HepG2 (cell line): ENCODE measurements around the gene CCBE1. TPM values are rescaled to one million over a fixed set of nuclear protein-coding genes. Genes with fewer than 3 reads are reported as not detected.

ENCODE experiments used
- ARHGAP35 ChIP-seq: sonication (generic); formaldehyde crosslinking; IDR thresholded peaks from 2 replicates; pipeline ENCODE4 v1.9.0; 2022; ENCODE audit warnings: mild to moderate bottlenecking, inconsistent platforms, moderate library complexity, missing genetic modification reagents, borderline replicate concordance
- SALL2 ChIP-seq: sonication (generic); formaldehyde crosslinking; IDR thresholded peaks from 2 replicates; pipeline ENCODE4 v1.8.1; 2023; ENCODE audit warnings: mild to moderate bottlenecking, missing genetic modification reagents, inconsistent platforms
- TBL1XR1 ChIP-seq: fragments of 150-350 bp; IDR thresholded peaks from 2 replicates; pipeline ENCODE4 v1.6.1; 2014; ENCODE audit warnings: borderline replicate concordance, low read length; ENCODE audit not compliant: partially characterized antibody
- ZNF235 ChIP-seq: sonication (generic); formaldehyde crosslinking; IDR thresholded peaks from 2 replicates; pipeline ENCODE4 v1.8.1; 2023; ENCODE audit warnings: mild to moderate bottlenecking, missing genetic modification reagents, borderline replicate concordance
- polyA plus RNA-seq, 8 experiments: library from polyadenylated mRNA; depleted of rRNA in 3 of 8; stranded (reverse) in 7 of 8; unstranded in 1 of 8; fragments of >200 nt; fragmentation: Illumina TruSeq in 4 of 8; extraction: Trizol in 4 of 8; gene quantifications; 2 replicates each; pipeline versions ENCODE4 v1.2.1 to v1.2.3, GENCODE V29; 2011 to 2016; ENCODE audit warnings: low read depth in 4 of 8, missing spikeins in 1 of 8, mixed read lengths in 1 of 8; ENCODE audit not compliant: insufficient read depth in 1 of 8
- total RNA-seq, 5 experiments: library from RNA; depleted of rRNA; stranded (reverse); fragments of >200 nt; fragmentation: Illumina TruSeq; extraction: Trizol; gene quantifications; 2 replicates each; pipeline ENCODE4 v1.2.3, GENCODE V29; 2016; ENCODE audit warnings: low read depth in 1 of 5
- TF ChIP-seq, protein P1 (sequence below), 2 experiments: fragments of 450-650 bp in 1 of 2; sonication (generic) in 1 of 2; formaldehyde crosslinking in 1 of 2; IDR thresholded peaks; 2 replicates each; pipeline versions ENCODE4 v1.6.1 to v1.8.0; 2016 to 2022; ENCODE audit warnings: antibody characterized with exemption in 1 of 2, mild to moderate bottlenecking in 1 of 2, missing genetic modification reagents in 1 of 2
- TF ChIP-seq, protein P2 (sequence below): sonication (generic); formaldehyde crosslinking; IDR thresholded peaks from 2 replicates; pipeline ENCODE4 v1.4.0; 2020; ENCODE audit warnings: missing genetic modification reagents
- TF ChIP-seq, protein P3 (sequence below): sonication (generic); formaldehyde crosslinking; IDR thresholded peaks from 2 replicates; pipeline ENCODE4 v1.8.0; 2022; ENCODE audit warnings: mild to moderate bottlenecking, missing genetic modification reagents, moderate library complexity
- TF ChIP-seq, protein P4 (sequence below): sonication (generic); formaldehyde crosslinking; IDR thresholded peaks from 2 replicates; pipeline ENCODE4 v1.5.0; 2020; ENCODE audit warnings: missing genetic modification reagents, mild to moderate bottlenecking, borderline replicate concordance

CCBE1 gene
- total and polyA plus RNA-seq, 2 of the 13 experiments (the other 11 are each of a cell fraction or from before 2014, with no cell fraction given) = not detected

DNA sequence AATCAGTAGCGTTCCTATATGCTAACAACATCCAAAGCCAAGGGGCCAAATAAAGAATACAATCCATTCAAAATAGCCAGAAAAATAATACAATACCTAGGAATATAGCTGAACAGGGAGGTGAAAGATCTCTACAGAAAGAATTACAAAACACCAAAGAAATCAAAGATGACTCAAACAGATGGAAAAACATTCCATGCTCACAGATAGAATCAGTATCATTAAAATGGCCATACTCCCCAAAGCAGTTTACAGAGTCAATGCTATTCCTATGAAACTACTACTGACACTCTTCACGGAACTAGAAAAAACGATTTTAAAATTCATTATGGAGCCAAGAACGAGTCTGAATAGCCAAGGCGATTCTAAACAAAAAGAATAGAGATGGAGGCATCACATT is 57.4 kb downstream of the CCBE1 start (continued):
- TF ChIP-seq, protein P1, sequence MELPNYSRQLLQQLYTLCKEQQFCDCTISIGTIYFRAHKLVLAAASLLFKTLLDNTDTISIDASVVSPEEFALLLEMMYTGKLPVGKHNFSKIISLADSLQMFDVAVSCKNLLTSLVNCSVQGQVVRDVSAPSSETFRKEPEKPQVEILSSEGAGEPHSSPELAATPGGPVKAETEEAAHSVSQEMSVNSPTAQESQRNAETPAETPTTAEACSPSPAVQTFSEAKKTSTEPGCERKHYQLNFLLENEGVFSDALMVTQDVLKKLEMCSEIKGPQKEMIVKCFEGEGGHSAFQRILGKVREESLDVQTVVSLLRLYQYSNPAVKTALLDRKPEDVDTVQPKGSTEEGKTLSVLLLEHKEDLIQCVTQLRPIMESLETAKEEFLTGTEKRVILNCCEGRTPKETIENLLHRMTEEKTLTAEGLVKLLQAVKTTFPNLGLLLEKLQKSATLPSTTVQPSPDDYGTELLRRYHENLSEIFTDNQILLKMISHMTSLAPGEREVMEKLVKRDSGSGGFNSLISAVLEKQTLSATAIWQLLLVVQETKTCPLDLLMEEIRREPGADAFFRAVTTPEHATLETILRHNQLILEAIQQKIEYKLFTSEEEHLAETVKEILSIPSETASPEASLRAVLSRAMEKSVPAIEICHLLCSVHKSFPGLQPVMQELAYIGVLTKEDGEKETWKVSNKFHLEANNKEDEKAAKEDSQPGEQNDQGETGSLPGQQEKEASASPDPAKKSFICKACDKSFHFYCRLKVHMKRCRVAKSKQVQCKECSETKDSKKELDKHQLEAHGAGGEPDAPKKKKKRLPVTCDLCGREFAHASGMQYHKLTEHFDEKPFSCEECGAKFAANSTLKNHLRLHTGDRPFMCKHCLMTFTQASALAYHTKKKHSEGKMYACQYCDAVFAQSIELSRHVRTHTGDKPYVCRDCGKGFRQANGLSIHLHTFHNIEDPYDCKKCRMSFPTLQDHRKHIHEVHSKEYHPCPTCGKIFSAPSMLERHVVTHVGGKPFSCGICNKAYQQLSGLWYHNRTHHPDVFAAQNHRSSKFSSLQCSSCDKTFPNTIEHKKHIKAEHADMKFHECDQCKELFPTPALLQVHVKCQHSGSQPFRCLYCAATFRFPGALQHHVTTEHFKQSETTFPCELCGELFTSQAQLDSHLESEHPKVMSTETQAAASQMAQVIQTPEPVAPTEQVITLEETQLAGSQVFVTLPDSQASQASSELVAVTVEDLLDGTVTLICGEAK (IDR thresholded peaks at IDR 0.05) = no peak
- TF ChIP-seq, protein P1 (CRISPR knock-in tag; IDR thresholded peaks at IDR 0.05) = no peak
- TF ChIP-seq, protein P2, sequence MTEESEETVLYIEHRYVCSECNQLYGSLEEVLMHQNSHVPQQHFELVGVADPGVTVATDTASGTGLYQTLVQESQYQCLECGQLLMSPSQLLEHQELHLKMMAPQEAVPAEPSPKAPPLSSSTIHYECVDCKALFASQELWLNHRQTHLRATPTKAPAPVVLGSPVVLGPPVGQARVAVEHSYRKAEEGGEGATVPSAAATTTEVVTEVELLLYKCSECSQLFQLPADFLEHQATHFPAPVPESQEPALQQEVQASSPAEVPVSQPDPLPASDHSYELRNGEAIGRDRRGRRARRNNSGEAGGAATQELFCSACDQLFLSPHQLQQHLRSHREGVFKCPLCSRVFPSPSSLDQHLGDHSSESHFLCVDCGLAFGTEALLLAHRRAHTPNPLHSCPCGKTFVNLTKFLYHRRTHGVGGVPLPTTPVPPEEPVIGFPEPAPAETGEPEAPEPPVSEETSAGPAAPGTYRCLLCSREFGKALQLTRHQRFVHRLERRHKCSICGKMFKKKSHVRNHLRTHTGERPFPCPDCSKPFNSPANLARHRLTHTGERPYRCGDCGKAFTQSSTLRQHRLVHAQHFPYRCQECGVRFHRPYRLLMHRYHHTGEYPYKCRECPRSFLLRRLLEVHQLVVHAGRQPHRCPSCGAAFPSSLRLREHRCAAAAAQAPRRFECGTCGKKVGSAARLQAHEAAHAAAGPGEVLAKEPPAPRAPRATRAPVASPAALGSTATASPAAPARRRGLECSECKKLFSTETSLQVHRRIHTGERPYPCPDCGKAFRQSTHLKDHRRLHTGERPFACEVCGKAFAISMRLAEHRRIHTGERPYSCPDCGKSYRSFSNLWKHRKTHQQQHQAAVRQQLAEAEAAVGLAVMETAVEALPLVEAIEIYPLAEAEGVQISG (CRISPR knock-in tag) = no peak
- no peak for TF ChIP-seq TBL1XR1
- TF ChIP-seq, protein P3, sequence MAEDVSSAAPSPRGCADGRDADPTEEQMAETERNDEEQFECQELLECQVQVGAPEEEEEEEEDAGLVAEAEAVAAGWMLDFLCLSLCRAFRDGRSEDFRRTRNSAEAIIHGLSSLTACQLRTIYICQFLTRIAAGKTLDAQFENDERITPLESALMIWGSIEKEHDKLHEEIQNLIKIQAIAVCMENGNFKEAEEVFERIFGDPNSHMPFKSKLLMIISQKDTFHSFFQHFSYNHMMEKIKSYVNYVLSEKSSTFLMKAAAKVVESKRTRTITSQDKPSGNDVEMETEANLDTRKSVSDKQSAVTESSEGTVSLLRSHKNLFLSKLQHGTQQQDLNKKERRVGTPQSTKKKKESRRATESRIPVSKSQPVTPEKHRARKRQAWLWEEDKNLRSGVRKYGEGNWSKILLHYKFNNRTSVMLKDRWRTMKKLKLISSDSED (CRISPR knock-in tag) = no peak
- no peak for TF ChIP-seq ARHGAP35
- TF ChIP-seq SALL2 (CRISPR knock-in tag) = no peak
- TF ChIP-seq, protein P4, sequence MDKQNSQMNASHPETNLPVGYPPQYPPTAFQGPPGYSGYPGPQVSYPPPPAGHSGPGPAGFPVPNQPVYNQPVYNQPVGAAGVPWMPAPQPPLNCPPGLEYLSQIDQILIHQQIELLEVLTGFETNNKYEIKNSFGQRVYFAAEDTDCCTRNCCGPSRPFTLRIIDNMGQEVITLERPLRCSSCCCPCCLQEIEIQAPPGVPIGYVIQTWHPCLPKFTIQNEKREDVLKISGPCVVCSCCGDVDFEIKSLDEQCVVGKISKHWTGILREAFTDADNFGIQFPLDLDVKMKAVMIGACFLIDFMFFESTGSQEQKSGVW = no peak
- no peak for TF ChIP-seq ZNF235
